ENCODE data around the gene MCC. TPM values are rescaled to one million over a fixed set of nuclear protein-coding genes. Genes with fewer than 3 reads are reported as not detected.

MCC gene
- total and polyA plus RNA-seq, 7 donors = 1.4 to 13.8 (median 4.4) TPM

DNA sequence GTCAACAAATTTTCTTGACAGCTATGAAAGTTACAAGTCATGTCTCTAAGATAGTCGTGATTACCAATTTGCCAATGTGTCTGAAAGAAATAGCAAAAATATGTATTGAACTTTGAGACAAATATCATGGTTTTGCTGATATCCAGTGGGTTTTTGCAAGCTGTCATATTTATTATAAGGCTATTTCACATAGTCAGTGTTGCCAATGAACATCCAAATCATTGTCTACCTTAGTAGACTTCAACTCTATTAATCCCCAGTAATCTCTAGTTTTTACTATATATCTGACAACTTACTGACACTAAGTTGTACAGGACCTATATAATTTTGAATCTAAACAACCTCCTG lies 256.6 kb downstream of the MCC start:
- intact Hi-C loops (cut with DNase I) = no loop called here
- ATAC-seq (no peak), DNase-seq (no peak)
- Histone ChIP-seq H3K9me3 (no peaks in the 10 kb centered on the region), H3K36me3 (ENCODE audit: insufficient read depth in 1 of 2, low read depth in 1 of 2) (no peaks in the 10 kb centered on the region), H3K4me1 (peaks cover 20% of the 10 kb centered on the region), H3K4me3 (no peak overlapping the region), H3K27ac (no peak overlapping the region), H3K27me3 (ENCODE audit: insufficient read depth in 3 of 3, low read length in 2 of 3) (peaks cover 0 to 2% (median 0%) of the 10 kb centered on the region in 3 donors)
- TF ChIP-seq, protein P1, sequence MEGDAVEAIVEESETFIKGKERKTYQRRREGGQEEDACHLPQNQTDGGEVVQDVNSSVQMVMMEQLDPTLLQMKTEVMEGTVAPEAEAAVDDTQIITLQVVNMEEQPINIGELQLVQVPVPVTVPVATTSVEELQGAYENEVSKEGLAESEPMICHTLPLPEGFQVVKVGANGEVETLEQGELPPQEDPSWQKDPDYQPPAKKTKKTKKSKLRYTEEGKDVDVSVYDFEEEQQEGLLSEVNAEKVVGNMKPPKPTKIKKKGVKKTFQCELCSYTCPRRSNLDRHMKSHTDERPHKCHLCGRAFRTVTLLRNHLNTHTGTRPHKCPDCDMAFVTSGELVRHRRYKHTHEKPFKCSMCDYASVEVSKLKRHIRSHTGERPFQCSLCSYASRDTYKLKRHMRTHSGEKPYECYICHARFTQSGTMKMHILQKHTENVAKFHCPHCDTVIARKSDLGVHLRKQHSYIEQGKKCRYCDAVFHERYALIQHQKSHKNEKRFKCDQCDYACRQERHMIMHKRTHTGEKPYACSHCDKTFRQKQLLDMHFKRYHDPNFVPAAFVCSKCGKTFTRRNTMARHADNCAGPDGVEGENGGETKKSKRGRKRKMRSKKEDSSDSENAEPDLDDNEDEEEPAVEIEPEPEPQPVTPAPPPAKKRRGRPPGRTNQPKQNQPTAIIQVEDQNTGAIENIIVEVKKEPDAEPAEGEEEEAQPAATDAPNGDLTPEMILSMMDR (IDR thresholded peaks at IDR 0.05) = no peak
- 74 to 90% (median 87%) methylated on average over 1 of the region's 1 CpG for WGBS, 3 donors

DNA sequence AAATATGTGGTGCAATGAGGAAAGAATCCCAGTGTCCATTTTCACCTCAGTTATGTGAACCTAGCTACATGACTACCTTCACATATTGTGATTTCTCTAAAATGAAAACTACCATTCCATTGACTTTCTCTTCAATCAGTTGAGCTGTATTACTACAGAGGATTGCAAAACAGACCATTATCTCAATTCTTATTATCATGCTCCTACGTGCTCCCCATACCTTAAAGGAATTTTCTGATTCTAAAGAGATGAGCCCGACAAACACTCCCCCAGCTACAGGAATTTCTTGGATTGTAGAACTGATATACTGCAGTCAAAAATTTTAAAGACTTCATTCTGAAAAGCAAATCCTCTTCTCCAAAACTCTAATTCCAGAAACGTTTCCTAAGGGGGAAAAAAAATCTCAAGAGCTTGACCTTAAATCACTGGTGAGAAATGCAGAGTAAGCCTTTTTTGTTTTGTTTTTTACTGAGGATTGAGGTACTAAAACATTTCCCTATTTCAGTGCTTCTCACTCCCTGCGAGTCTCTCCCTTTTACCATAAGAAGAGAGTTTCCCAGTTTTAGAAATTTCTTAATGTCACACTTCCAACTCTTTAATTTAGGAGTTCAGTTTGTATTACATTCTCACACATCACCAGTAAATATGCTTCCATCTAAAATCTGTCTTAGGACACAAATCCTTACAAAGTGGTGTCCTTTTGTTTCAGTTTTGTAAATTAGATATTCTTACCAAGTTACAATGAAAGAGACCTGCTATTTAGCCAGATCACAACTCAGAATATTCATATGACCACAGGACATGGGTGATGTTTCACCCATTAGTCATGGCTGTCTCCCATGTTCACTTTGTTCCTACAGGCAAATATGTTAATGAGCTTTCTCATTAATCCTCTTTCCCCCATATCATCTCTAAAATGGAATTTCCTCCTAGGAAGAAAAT lies 257.3 kb downstream of the MCC start:
- H3K36me3 ChIP-seq (ENCODE audit: insufficient read depth in 1 of 2, low read depth in 1 of 2) = no peaks in the 10 kb centered on the region
- WGBS, 3 donors = 63 to 70% (median 65%) methylated on average over 4 of the region's 4 CpGs
- peak in 1 of 4 donors; percentile 45 for ATAC-seq
- H3K4me1 ChIP-seq = peaks cover 20% of the 10 kb centered on the region
- no peak overlapping the region for H3K27ac ChIP-seq
- DNase-seq = no peak
- no peaks in the 10 kb centered on the region for H3K9me3 ChIP-seq
- TF ChIP-seq, protein P1 (IDR thresholded peaks at IDR 0.05) = no peak
- no peak overlapping the region for H3K4me3 ChIP-seq
- H3K27me3 ChIP-seq (ENCODE audit: insufficient read depth in 3 of 3, low read length in 2 of 3) = peaks cover 0 to 2% (median 0%) of the 10 kb centered on the region in 3 donors
- intact Hi-C loops (cut with DNase I) = no loop called here

DNA sequence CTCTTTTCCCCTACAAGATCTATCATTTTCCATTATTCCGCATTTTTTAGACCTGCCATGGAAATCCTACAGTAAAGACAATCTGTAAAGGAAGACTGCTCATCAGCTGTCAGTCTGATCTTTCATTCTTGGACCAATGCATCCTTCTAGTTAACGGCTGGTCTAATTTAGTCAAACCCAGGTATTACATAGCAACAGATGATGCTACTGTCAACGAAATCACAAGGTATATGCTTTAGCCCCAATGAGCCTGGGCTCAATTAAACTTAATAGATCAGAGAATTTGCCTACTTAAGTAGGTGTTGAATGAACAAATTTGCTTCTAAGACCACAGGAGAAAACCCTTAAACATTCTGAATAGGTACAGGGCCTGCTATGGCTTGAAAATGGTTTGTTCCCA lies 260.5 kb downstream of the MCC start:
- DNase-seq (no peak), ATAC-seq (no peak)
- 61 to 73% (median 71%) methylated on average over 3 of the region's 3 CpGs for WGBS, 3 donors
- Histone ChIP-seq H3K27ac (no peak overlapping the region), H3K36me3 (ENCODE audit: insufficient read depth in 1 of 2, low read depth in 1 of 2) (no peaks in the 10 kb centered on the region), H3K9me3 (no peaks in the 10 kb centered on the region), H3K4me3 (no peak overlapping the region), H3K27me3 (ENCODE audit: insufficient read depth in 3 of 3, low read length in 2 of 3) (peaks cover 0 to 2% (median 0%) of the 10 kb centered on the region in 3 donors), H3K4me1 (peaks cover 19% of the 10 kb centered on the region)
- intact Hi-C loops (cut with DNase I) = no loop called here
- TF ChIP-seq, protein P1 (IDR thresholded peaks at IDR 0.05) = no peak

DNA sequence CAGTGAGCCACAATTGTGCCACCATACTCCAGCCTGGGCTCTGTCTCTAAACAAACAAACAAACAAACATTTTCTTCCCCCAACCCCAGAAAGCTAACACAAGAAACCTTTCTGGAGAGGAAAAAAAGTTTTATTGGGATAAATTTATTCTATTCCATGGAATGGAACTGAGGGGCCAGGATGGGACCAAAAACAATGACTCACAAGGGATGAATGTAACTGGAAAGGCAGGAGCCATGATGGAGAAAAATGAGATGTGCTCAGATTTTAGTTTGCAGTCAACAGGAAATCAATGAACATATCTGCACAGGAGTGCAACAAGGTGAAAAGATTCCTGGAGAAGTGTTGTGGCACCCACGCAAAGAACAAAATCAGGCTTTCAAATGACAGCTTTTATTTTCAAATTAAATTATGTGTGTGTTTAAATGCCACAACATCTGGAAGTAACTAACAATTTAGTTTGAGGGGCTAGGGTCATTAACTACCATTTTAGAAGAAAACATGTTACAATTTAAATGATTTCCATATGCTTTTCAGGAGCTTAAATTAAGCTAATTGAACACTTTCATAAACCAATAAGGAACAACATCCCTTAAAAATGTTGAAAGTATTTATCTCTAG lies 262.0 kb downstream of the MCC start:
- TF ChIP-seq, protein P1 (IDR thresholded peaks at IDR 0.05) = no peak
- ATAC-seq (no peak), DNase-seq (no peak)
- 96 to 97% (median 97%) methylated on average over 1 of the region's 1 CpG for WGBS, 3 donors
- no peaks in the 10 kb centered on the region for H3K9me3 ChIP-seq
- H3K4me3 ChIP-seq = no peak overlapping the region
- no peaks in the 10 kb centered on the region for H3K36me3 ChIP-seq (ENCODE audit: insufficient read depth in 1 of 2, low read depth in 1 of 2)
- H3K27me3 ChIP-seq (ENCODE audit: insufficient read depth in 3 of 3, low read length in 2 of 3) = peaks cover 0 to 2% (median 0%) of the 10 kb centered on the region in 3 donors
- intact Hi-C loops (cut with DNase I) = no loop called here
- H3K4me1 ChIP-seq = peaks cover 13% of the 10 kb centered on the region
- H3K27ac ChIP-seq = no peak overlapping the region

Data from psoas muscle (tissue), 8 donors.